Stimulated activated CD4-positive, alpha-beta T cell treated with anti-CD3 and anti-CD28 coated beads, Interleukin-1b, Interleukin-23, amount 100 ng/mL, for 1 hour (primary cell): ENCODE data around the gene NPIPA3.
"Not testable (repeated sequence)": the region's sequence is repeated elsewhere in the genome, so short reads cannot be mapped to it uniquely, and the experiment has no call there.

Source experiments
- DNase-seq, 2 donors: peaks; one replicate each; pipeline ENCODE4 v3.0.0-alpha.2; 2020; ENCODE audit warnings: low read depth in 2 of 2

NPIPA3 gene

DNA sequence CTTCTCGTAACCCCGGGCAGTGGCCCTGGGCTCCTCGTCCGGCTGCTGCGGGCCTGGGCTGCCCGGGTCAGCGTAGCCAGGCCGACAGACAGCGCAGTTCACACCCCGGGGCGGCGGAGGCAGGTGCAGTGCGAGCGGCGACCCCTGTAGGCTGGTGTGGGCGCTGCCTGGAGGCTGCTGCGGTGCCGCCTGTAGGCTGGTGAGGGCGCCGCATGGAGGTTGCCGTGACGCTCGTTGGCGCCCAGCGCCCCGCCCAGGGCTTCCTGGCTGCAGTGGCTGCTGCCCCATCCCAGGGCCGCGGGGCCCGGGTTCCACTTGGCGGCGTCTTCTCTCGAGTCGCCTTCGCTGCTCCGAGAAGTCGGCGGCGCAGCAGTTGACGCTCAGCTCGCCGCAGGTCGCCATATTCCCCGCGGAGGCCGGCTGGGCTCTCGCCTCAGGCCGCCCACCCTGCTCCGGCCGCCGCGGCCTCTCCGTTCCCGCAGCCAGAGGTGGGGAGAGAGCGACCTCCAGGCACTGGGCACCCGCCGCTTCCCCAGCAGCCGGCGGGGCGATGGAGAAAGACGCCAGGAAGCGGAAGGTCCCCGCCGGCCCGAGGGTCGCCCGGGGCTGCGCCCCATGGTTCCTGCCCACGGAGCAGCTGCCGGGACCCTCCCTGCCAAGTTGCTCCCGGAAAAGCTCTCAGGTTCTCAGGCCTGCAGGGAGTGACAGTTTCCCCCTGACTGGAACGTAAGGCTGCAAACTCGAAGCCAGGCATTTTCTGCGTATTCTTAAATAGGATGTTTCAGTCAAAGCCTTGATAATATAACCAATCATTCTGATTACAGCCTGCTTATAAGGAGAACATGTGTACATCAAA lies at the start of gene NPIPA3:
NPIPA3 (plus strand) TSS at position 256 of the 856 bp plus-strand sequence. CDS start 5,533 bp downstream, outside the sequence.
- not testable (repeated sequence) for DNase-seq

- DNase-seq, result no peak
Observed at GRCh38 chr16:14658063-14658462, 45.1 kb upstream of the NPIPA3 start.

GRCh38 chr16:14667347-14668266 lies 35.6 kb upstream of the NPIPA3 start:
- no peak for DNase-seq

- DNase-seq, result no peak
Observed at GRCh38 chr16:14668556-14669223, 34.5 kb upstream of the NPIPA3 start.

GRCh38 chr16:14669776-14670175 lies 33.4 kb upstream of the NPIPA3 start:
- no peak for DNase-seq

GRCh38 chr16:14672403-14672971 lies 30.7 kb upstream of the NPIPA3 start:
- no peak for DNase-seq

DNA sequence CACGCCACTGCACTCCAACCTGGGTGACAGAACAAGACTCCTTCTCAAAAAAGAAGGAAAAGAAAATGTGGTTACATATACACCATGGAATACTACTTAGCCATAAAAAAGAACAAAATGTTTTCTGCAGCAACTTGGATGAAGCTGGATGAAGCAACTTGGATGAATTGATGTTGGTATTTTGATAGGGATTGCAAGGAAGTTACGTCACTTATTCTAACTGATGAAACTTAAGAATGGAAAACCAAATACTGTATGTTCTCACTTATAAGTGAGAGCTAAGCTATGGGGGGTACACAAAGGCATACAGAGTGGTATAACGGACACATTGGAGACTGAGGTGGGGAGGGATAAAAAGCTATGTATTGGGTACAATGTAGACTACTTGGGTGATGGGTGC lies 26.6 kb upstream of the NPIPA3 start:
- no peak for DNase-seq

DNA sequence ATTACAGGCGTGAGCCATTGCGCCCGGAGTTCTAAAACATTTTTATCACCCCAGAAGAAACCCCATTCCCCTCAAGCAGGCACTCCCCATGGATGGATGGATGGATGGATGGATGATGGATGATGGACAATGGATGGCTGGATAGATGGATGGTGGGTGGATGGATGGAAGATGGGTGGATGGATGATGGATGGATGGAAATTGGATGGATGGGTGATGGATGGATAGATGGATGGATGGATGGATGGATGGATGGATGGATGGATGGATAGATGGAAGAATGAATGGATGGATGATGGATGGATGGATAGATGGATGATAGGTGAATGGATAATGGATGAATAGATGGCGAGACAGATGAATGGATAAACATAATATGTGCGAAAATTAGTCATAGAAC lies 25.6 kb upstream of the NPIPA3 start:
- DNase-seq, result no peak

DNA sequence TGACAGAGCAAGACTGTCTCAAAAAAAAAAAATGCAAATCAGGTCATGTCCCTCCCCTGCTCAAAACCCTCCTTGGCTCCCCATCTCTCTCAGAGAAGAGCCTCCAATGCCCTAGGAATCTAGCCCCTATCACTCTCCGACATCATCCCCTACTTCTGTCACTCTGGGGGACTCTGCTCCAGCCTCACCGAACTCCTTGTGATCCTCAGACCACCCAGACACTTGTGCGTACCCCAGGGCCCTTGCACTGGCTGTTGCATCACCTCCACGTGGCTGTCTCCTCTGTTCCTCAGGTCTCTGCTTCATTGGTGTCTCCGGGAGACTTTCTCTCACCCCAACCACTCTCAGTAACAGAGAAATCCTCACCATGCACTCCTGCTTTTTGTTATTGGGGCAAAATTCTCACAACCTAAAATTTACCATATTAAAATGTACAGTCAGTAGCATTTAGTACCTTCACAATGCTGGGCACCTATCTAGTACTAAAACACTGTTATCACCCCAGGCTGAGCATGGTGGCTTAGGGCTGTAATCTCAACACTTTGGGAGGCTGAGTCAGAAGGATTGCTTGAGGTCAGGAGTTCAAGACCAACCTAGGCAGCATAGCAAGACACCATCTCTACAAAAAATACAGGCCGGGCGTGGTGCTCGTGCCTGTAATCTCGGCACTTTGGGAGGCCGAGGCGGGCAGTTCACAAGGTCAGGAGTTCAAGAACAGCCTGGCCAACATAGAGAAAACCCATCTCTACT lies 24.3 kb upstream of the NPIPA3 start:
- no peak for DNase-seq

- not testable (repeated sequence) for DNase-seq
Observed at GRCh38 chr16:14680396-14680795, 22.8 kb upstream of the NPIPA3 start.

- no peak for DNase-seq
Observed at GRCh38 chr16:14681115-14681514, 22.1 kb upstream of the NPIPA3 start.

GRCh38 chr16:14682121-14682520 lies 21.1 kb upstream of the NPIPA3 start:
- DNase-seq, result no peak

DNA sequence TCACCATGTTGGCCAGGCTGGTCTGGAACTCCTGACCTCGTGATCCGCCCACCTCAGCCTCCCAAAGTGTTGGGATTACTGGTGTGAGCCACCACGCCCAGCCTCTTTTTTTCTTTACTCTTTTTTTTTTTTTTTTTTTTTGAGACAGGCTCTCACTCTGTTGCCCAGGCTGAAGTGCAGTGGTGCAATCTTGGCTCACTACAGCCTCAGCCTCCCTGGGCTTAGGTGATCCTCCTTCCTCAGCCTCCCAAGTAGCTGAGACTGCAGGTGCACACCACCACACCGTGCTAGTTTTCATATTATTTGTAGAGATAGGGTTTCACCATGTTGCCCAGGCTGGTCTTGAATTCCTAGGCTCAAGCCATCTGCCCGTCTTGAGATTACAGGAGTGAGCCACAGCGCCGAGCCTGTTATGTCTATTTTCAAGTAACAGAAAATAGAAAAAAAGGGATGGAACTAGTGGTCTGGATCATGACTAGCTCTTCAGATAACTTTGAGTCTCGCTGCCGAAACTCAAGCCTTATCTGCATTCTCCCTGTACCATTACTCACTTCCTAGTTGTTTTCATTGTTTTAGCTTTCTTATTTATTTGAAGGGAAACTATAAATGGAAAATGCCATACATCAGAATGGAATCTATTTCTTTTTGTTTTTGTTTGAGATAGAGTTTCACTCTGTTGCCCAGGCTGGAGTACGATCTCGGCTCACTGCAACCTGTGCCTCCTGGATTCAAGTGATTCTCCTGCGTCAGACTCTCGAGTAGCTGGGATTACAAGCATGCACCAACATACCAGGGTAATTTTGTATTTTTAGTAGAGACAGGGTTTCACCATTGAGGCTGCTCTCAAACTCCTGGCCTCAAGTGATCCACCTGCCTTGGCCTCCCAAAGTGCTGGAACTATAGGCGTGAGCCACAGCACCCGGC lies 17.1 kb upstream of the NPIPA3 start:
- DNase-seq, result not testable (repeated sequence)

DNA sequence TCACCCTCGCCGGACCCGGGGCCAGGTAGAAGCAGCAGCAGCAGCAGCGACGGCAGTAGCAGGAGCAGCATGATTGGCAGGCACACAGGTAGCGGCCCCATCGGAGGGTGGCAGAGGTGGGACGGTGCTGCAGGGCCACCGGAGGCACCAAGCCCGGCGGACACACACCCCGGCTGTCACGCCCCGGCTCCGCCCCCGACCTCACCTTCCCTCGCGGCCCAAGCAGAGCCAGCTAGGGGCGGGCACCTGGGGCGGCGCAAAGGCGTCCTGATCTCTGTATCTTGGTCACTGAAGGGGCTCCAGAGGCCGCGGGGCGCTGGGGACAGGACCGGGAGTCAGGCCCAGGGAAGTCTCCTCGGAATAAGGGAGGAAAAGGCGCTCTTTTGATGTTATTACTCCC lies 9.1 kb upstream of the NPIPA3 start, which contains the start of gene PLA2G10:
PLA2G10 (minus strand) TSS at position 180 of the 400 bp plus-strand sequence; CDS start at position 101, 79 bp downstream.
- DNase-seq, result not testable (repeated sequence)

GRCh38 chr16:14701859-14702258 lies 1.4 kb upstream of the NPIPA3 start:
- not testable (repeated sequence) for DNase-seq

- DNase-seq, result not testable (repeated sequence)
Observed at GRCh38 chr16:14702672-14703071, 539 bp upstream of the NPIPA3 start.

- not testable (repeated sequence) for DNase-seq
Observed at GRCh38 chr16:14733233-14733632, 30.0 kb downstream of the NPIPA3 start.

DNA sequence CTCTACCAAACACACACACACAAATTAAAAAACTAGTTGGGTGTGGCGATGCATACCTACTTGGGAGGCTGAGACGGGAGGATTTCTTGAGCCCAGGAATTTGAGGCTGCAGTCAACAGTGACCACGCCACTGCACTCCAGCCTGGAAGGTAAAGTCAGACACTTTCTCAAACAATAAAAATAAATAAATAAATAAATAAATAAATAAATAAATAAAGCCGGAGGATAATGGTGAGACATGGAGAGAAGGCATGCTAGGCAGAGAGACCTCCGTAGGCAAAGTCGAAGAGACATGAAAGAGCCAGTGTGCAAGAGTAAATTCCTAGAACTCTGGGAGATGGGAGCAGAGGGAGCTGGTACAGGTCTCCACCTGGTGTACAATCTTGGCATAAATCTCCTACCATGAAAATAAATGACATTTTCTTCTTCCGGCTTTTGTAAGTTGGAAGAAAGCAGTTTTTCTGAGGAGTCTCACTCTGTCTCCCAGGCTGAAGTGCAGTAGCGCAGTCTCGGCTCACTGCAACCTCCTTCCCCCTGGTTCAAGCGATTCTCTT lies 37.7 kb downstream of the NPIPA3 start:
- DNase-seq, result not testable (repeated sequence)

DNA sequence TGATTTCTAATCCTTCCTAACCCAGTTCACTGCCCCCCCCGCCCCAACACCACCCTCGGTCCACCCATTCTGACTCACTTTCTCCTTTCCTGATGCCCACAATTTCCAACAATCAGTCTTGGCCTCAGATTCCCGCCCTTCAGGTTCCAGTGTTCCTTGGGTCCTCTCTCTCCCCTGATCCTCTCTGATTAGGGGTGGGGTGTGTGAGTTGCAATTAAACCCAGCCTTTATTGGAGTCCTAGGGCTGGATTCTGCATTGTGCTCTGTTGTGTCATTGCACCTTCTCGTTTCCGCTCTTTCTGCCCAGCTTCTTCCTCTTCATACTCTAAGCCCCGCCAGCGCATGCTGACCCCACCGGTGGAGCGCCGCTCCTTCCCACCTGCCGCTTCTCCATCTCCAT lies 38.6 kb downstream of the NPIPA3 start:
- not testable (repeated sequence) for DNase-seq
